ENCODE data around the gene SPOCK1.

DNA sequence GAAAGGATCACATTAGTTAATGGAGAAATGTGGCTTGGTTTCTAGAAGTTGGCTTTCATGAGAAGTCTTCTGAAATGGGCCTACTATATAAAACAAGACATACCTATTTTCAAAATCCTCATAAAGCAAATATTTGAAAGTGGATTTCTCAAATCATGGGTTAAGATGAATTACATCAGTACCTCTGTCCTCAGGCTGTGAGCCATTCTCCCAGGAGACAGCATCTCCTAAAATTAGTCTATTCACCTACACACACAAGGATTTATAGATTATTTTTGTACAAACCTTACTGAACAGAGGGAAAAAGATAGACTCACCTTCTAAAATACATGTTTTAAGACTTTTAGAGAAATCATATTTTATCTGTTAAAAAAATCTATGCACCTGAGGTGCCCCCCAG is 32.1 kb upstream of the SPOCK1 start:
- TF ChIP-seq, protein P1, sequence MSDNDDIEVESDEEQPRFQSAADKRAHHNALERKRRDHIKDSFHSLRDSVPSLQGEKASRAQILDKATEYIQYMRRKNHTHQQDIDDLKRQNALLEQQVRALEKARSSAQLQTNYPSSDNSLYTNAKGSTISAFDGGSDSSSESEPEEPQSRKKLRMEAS (IDR thresholded peaks at IDR 0.05; ENCODE audit: low read depth, low read length), result no peak
- TF ChIP-seq, protein P2, sequence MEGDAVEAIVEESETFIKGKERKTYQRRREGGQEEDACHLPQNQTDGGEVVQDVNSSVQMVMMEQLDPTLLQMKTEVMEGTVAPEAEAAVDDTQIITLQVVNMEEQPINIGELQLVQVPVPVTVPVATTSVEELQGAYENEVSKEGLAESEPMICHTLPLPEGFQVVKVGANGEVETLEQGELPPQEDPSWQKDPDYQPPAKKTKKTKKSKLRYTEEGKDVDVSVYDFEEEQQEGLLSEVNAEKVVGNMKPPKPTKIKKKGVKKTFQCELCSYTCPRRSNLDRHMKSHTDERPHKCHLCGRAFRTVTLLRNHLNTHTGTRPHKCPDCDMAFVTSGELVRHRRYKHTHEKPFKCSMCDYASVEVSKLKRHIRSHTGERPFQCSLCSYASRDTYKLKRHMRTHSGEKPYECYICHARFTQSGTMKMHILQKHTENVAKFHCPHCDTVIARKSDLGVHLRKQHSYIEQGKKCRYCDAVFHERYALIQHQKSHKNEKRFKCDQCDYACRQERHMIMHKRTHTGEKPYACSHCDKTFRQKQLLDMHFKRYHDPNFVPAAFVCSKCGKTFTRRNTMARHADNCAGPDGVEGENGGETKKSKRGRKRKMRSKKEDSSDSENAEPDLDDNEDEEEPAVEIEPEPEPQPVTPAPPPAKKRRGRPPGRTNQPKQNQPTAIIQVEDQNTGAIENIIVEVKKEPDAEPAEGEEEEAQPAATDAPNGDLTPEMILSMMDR (IDR thresholded peaks at IDR 0.05; ENCODE audit: low read depth, low read length), result no peak
- no peak for TF ChIP-seq POLR2A (IDR thresholded peaks at IDR 0.05; ENCODE audit: extremely low read depth, insufficient read length)
- no peak for TF ChIP-seq MYC (IDR thresholded peaks at IDR 0.05; ENCODE audit: low read depth, low read length)
